SKM-1 (cell line): ENCODE results near the gene GRIK3.

ENCODE experiments used
- DNase-seq: peaks from one replicate; lab custom pipeline; 2025; ENCODE audit not compliant: unreplicated experiment; lab: John Stamatoyannopoulos, UW

The GRIK3 gene

DNA sequence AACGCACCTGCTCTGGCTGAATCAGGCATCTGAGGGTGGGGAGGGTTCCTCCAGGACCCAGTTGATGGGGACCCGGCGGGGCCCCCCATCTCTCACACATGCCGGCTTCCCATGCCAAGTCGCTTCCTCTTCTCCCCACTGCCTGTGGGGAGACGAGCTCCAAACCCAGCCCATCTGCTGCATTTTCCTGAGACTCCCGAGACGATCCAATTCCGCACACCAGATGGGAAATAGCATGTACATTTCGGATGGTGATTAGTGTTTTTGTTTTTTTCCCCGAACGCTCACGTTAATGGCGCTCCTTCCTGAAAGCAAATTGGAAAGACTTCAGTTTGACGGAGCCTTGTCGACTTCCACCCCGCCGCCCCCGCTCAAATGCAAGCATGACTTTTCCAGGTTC, 13.2 kb upstream of the GRIK3 start:
- no peak for DNase-seq

DNA sequence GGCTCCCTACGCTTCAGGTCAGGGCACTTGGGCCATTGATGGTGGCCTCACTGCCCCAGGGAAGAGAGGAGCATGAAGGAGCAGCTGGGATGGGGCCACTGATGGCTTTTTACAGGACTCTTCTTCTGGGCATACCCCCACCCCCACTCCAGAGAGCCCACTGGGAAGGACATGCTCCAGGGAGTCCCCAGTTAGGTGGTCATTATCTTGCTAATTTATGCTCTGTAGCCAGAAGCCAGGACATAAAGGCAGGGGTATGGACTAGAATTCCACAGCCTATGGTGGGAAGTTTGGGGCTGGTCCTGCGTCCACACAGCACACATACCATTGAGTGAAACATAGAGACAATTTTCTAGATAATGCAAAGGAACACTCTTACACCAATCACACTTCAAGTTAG, 8.8 kb upstream of the GRIK3 start:
- DNase-seq, result no peak

DNA sequence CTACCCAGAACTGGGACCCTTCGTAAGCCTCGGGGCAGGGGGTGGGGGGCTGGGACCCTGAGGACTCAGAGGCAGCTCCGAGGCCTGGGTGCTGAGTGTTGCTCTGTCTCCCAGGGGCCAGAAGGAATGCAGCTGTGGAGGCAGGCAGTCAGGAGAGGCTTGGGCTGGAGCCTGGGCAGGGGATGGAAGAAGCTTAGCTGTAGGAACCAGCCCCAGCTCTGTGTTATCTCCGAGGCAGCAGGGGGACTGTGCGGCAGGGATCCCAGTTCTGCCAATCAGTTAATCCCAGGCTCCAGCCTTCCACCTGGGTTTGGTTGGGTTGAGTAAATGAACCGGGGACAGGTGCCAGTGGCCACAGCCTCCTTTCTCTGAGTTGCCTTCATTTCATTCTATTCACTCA, 8.2 kb upstream of the GRIK3 start:
- DNase-seq, result no peak

DNA sequence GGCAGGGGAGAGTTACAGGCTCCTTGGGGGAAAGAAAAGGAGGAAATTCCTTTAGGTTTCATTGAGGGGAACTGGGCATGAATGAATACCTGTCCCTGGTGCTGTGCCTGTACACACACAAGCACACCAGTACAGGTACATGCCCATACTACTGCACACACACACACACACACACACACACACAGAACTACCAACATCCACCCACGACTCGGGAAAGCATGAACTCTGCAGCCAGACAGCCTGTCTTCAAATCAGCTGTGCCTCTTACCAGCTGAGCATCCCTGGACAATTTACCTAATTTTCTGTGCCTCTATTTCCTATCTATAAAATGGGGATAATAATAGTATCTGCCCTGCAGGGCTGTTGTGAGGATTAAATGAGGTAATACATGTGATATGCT, 7.2 kb upstream of the GRIK3 start:
- DNase-seq, result no peak

DNA sequence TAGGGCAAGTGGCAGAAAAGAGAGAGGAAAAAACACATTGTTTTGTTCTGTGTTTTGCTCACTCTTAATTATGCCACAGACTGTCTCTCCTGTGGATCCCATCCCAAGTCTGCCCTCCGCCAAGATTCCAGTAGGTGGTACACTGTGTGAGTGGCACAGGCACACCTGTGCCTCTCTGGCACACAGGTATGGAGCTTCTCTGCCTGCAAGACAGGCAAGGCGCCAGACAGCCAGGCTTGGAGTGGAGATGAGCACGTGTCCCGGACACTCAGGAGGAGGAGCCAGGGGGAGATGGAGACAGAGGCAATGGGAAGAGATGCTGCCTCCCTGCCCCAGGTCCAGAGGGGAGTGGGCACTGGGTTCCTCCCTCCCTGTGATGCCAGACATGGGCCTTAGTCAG, 6.5 kb upstream of the GRIK3 start:
- DNase-seq, result no peak

DNA sequence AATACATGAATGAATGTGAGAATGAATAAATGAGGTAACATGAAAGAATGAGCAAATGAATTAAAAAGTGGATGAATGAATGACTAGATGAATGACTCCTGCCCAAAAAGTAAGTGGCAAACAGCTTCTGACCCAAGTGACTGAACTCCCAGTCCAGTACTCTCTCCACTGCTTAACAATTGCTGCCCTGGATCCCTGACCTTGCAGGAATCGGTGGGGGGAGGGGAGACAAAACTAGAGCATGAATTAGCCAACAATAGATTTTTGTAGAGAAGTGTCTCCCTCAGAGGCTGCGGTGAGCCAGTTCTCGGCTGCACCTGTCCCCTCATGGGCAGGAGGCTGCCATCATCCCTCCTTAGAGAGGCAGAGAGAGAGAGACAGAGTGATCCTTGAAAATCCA, 5.9 kb upstream of the GRIK3 start:
- DNase-seq, result no peak

DNA sequence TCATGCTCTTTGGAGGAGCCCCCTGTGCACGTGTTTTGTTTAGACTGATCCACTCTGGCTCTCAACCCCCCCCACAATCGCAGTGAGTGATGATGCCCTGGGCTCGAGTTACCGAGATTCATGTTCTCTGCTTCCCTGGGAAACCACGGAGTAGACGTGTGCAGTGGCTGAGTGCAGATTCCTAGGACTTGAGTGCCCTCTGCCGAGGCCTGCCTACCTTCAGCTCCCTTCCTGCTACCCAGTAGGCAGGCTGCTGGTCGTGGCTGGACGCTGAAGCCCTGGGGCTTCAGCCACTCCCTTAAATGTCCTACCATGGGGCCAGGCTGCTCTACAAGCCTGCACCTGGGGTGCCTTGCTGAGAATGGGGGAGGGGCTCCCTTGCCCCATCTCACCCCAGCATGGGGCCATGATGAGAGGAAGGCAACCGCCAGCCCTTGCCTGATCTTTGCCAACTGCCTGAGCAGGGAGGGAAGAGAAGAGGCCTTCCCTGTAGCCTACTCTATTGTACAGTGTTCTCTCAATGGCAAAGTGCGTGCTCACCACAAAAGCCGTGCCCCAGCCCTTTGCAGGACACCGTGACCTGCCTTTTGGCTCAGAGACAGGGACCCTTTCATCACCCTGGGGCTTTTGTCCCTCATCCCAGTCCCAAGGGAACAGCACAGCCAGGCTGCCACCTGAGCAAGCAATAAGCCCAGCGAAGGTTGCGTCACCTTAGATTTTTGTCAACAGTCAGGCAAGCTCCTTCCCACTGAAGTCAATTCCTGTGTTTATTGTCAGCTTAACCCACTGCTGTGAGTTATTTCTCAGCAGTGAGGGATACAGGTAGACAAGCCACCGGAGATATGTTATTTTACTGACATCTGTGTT, 4.1 kb upstream of the GRIK3 start:
- no peak for DNase-seq

DNA sequence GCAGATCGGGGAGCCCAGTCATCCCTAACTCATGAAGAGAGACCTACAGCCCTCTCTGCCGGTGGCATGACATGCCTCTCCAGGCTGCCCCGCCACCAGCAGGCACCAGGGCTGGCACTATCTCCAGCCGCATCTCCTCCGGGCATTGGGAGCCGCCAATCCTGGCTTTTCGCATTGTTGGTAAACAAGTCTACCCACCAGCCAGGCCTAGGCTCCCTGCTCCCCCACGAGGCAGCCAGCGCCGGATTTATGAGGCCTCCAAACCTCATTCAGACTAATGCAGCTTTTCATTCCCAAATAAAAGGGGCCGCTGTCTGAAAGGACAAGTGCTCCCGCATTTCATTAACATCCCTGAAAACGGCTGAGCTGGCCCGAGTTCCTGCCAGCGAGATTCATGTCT, 3.4 kb upstream of the GRIK3 start:
- no peak for DNase-seq

DNA sequence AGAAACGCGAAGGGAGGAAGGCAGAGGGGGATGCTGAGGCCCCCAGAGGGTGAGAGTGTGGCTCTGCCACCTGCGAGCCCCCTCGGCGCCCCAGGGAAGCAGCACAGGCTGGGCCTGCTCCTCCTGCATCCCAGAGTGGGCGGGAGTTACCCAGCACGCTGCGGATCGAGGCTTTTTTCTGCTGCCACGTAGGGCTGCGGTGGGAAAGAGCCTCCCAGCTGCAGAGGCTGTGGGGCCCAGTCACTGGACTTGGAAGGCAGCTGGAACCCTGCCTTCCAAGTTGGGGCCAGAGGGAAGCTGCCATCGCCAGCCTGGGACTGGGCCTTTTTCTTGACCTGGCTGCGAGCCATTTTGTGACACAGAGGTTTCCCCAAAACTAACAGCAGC, 2.3 kb upstream of the GRIK3 start:
- no peak for DNase-seq

DNA sequence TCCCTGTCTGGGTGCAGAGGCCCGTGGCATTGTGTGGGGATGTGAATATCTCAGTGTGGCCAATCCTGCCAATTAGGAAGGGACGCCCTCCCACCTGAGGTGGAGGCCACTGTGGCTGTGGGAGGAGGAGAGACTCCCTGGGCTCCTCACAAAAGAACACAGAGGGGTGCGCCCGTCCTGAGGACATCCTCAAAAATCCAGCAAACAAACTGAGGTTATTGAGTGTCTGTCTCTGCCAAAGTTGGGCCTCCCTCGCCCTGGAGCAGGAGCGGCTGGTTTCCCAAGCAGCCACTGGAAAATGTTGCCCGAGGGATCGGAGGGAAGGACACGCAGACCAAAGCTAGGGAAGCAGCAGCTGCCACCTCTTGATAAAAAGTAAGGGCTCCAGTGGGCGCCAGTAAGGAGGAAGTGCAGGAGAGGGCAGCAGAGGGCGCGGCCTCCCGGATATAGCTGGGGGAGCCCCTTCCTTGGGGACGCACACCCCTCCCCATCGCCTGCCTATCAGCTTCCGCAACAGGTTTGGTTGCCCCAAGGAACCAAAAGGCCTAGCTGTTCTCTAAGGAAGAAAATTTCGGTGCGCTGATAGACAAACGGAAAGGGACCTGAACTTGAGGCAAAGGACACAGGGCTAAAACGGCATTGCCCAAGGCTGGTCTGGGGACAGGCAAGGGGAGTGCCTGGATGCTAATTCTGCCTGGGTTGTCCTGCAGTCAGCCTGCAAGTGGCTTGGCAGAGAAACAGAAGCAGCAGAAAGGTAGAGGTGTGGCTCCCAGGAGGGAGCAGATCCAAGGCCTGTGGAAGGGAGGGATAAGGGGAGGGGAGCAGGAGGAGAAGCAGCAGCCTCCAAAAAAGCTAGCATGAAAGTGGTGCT, 1.7 kb upstream of the GRIK3 start:
- DNase-seq, result no peak

DNA sequence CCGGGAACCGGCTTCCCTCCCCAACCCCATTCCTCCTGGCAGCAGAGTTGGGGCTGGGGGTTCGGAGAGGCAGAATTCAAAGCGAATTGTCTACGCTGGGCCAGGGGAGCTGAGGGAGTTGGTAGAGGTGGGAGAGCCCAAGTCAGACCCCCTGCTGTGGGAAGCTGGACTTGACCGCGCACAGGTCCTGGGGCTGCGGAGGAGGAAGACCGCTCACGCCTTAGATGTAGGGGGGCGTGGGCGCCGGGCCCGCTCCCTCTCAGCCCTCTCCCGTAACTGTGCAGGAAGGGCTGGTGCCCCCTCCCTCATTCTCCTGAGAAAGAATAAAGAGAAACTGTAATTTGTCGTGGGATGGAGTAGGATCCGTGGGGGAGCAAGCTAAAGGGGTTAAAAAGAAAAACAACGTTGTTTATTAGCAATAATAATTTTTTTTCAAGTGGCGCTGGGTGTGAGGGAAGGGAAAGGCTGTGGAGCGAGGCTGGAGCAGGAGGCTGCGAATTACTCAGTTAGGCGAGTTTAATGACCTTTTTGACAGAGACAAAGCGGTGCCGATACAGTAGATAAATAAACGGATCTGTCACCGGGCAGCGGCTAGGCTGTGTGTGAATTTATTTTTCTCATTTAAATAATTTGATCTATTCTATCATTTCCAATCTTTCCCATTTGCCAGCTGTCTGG, 838 bp upstream of the GRIK3 start:
- no peak for DNase-seq

DNA sequence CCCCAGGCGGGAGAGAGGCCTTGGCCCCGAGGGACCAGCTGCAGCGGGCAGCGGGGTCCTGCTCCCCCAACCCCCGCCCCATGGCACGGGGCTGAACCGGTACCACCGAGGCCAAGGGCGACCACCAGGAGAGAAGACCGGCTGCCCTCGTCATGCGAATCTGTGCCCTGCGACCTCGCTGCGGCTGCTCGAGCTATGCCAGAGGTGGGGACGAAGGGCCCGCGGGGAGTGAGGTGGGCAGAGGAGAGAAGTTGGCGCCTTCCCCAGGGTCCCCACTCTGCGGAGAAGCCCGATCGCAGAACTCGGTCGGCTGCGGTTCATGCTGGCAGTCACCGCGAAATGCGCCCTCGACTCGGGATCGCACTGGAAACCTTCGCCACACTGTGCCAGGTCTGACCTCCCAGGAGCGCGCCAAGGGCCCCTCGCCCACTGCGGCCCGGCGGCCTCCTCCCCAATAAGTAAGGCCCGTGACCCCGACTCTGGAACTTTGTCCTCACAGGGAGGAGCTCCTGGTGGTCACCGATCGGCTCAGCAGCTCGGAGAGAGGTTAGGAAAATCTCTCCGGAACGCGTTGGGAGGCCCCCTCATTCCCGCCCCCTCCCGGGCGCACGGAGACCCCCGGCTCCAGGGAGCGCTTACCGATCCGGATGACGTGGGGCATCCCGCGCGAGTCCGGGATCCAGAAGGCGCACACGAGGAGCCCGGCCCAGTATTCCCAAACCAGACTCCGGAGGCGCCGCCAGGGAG, 787 bp downstream of the GRIK3 start:
- DNase-seq, result no peak

DNA sequence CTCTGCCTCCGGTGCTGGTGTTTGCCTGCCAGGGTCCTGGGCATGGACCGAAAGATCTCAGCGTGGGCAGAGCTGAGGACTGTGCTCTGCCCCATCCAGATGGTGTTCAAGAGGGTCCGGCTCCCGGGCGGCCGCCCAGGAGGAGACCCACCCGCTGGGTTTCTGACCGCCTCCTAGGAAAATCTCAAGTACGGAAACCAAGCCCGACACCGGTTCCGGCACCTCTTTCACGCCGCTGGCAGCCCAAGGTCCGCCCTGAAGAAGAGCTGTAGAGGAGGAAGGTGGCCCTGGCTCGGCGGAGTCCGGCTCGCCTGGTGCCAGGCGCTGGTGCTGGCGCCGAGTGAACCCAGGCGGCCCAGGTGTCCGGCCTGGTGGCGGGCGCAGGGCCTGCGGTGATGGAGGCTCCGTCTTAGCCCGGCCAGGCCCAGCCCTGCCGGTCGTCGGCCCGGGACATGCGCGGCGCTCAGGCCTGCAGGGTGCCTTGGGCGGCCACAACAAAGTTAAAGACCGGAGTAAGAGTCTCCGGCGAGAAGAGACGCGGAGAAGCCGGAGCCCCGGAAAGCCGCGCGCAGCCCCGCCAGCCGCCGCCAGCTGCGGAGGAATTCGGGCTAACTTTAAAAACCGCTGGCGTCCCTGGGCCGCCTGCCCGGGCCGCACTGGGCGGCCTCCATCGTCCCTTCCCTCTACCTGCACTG, 1.5 kb downstream of the GRIK3 start:
- no peak for DNase-seq

DNA sequence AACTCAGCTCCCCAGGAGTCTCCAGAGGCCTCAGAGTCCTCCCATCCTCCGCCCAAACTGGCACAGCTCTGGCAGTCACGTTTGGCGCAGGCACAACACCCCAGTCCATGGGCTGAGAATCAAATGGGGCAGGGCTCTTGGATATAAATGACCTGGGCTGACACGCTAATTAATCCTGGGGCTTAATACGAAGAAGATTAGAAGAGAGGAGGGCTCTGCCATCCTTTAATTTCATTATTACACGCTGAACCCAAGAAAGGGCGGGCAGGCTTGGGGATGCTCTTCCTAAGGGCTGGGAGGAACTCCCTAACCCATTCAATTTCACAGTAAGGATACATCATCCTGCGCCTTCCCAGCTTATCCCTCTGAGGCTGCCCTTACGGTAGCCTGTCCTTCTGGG, 2.4 kb downstream of the GRIK3 start:
- no peak for DNase-seq

DNA sequence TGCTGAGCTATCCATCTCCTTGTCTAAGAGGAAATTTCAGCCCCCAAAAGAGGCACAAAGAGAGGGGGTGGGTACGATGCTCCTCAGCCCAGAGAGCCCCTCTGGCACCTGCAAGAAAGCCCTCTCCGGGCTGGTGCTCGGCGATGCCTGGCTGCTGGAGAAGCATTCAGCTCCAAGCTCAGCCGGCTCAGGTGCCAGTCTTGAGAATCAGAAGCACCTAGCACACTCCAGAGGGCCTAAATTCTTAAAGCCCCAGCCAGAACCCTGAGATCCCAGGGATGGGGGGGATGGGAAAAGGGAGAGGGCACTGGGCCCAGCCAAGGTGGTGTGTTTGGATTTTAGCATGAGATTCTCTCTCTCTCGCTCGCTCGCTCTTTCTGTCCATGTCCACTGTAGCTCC, 2.9 kb downstream of the GRIK3 start:
- no peak for DNase-seq

DNA sequence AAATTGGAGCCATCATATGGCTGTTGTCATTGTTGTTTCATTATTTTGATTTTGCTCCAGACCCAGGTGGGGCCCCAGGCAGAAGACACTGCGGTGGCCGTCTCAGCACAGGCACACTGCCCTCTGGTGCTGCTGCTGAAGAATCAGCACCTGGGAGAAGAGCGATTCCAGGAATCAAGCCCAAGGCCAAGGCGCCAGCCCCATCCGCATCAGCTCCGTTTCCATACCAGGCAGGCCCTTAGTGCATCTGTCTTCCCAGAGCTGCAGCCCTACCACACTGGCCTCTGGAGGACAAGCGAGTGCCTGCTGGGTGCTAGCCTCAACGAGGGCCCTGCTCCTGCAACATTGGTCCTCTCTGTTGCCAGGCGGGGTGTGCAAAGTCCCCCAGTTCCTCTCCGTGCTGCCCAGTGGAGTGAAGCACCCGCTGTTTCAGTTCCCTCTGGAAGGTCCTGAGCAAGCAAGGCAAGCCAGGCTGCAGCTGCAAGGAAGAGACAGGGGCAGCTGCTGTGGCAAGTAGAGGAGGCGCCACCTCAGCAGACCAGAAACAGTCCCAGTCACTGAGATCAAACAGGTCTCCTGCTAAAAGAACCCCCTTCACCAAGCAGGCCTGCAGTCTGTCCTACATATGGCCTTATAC, 5.2 kb downstream of the GRIK3 start:
- no peak for DNase-seq

DNA sequence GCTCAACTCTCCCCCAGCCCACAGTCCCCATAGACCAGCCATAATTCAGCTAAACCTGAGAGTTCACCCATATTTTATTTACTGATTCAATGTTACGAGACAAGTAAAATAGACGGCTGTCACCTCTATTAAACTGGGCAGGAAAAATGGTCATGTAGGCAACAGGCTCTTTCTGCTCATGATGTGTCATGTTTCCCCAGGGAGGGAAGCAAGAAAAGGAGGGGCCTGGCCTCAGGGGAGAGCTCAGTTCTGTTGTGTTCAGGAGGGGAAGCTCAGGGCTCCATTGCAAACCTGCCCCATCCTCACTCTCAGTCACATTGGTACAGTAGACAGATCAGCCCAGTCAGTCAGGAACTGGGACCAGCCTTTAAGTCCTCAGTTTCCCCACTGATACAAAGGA, 12.8 kb downstream of the GRIK3 start:
- no peak for DNase-seq

DNA sequence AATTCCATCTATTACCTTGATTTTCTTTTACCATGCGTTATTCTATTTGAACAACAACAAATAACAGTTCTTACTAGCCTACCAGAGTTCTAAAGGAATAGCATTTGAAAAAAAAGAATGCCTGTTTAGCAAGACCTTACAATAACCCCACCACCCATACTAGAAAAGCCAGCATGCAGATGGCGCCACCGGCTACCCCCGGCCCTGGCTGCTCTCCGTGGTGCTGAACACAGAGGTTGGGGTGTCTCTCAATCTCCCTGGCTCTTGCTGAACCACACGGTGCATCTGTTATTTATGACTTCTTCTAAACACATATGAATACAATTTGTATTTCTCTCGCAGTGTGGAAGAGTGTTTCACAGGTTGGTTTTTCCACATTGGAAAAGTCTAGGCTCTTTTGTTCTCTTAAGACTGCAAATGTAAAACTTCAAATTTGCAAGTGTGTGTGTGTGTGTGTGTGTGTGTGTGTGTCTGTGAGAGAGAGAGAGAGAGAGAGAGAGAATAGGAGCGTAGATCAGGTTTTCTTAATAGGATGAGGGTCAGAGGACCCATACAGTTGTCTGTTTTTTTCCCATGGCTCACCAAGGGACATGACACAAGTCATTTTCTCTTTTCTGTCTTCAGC, 13.6 kb downstream of the GRIK3 start:
- no peak for DNase-seq

DNA sequence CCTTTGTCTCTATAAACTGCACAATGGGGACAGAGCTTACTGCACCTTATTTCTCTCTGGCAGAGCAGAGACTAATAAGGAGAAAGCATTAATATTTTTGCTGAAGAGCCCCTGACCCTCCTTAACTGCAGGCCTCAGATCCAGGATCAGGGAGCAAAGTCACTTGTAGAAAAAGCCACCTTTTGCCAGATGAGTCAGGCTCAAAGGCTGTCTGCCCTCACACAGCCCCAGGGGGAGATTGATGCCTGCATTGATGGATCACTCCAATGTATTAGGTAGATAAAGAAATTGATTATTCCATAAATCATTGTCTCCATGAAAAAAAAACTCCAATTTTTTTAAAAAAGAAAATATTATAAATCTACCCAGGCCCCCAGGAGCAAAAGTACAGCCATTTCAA, 15.8 kb downstream of the GRIK3 start:
- DNase-seq, result no peak

DNA sequence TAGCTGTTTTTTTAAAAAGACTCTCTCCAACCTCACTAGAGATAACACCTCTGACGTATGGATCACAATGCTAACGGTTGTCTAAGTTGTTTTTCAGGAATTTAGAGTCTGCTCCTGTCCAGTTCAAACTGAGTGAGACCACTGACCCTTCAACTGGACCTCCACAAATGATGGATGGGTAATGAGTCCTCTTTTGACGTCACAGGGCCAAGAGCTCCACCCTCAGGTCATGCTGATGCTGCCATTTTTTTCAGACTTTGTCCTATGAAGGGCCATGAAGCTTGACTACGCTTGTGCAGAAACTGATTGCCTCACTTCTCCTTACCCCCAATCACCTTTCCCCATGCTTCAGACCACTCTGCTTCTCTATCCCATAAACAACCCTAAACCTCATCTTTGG, 16.6 kb downstream of the GRIK3 start:
- no peak for DNase-seq
